HUES6 (cell line): ENCODE results near the gene SLC35A5.

Source experiments
- H3K27ac ChIP-seq: 2 replicates; pipeline ENCODE4 v1.7.0; 2013; ENCODE audit warnings: low read depth, mild to moderate bottlenecking, low read length, inconsistent platforms
- H3K27me3 ChIP-seq: 2 replicates; pipeline ENCODE4 v1.6.1; 2013; ENCODE audit warnings: low read length; ENCODE audit not compliant: control insufficient read depth, insufficient read depth
- H3K36me3 ChIP-seq: 2 replicates; pipeline ENCODE4 v1.6.1; 2013; ENCODE audit warnings: low read length; ENCODE audit not compliant: control insufficient read depth, insufficient read depth
- H3K4me1 ChIP-seq: 2 replicates; pipeline ENCODE4 v1.6.1; 2013; ENCODE audit warnings: low read length; ENCODE audit not compliant: control insufficient read depth, insufficient read depth
- H3K4me3 ChIP-seq: 2 replicates; pipeline ENCODE4 v1.5.1; 2013; ENCODE audit warnings: low read depth, low read length
- H3K9ac ChIP-seq: one replicate; pipeline ENCODE4 v1.6.1; 2013; ENCODE audit warnings: mild to moderate bottlenecking, low read length
- H3K9me3 ChIP-seq: 2 replicates; pipeline ENCODE4 v1.6.1; 2013; ENCODE audit warnings: low read depth, low read length; ENCODE audit not compliant: control insufficient read depth, insufficient read depth

The SLC35A5 gene

DNA sequence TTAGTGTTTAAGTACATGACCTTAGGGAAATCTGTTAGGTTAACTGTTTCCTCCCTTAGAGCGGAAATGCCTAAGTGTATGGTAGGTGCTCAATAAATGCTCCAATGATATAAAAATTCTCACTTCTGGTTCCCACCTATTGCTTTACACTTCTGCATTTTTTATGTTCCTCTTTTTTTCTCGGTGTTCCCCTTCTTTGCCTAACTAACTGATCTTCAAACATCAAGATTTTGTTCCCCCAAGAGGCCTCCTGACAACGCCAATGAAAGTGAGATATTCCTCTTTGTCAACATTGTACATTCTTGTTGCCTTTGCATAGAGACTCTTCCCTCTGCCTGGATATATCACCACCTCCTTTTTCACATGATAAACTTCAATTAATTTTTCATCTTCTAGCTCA is 17.4 kb downstream of the SLC35A5 start:
- H3K9me3 ChIP-seq = no peaks in the 10 kb centered on the region
- no peak overlapping the region for H3K4me3 ChIP-seq
- H3K4me1 ChIP-seq = peaks cover 7% of the 10 kb centered on the region; the same call in 1 of the 2 replicates
- no peak overlapping the region for H3K27ac ChIP-seq
- H3K9ac ChIP-seq = no peak overlapping the region
- peaks cover 46% of the 10 kb centered on the region for H3K36me3 ChIP-seq
- H3K27me3 ChIP-seq = no peaks in the 10 kb centered on the region

DNA sequence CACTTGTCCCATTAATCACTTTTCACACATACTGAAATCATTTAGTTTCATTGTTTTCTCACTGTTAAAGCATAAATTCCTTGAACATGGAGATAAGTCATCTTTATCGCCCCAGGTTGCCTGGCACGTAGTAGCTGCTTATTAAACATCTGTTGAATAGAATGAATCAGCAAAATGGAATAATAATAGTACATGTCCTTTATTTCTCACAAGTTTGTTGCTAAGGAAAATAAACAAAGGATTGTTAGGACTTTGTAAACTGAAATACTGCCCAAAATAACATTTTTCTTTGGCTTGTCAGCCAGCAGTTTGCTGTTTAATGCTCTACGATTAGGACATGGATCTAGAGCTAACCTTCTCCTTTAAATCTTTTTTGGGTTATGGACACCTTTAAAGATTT is 17.9 kb downstream of the SLC35A5 start:
- no peaks in the 10 kb centered on the region for H3K27me3 ChIP-seq
- no peak overlapping the region for H3K9ac ChIP-seq
- H3K4me1 ChIP-seq = peaks cover 7% of the 10 kb centered on the region; the same call in 1 of the 2 replicates
- no peak overlapping the region; the same call in 1 of the 2 replicates for H3K27ac ChIP-seq
- H3K4me3 ChIP-seq = no peak overlapping the region
- H3K36me3 ChIP-seq = peaks cover 48% of the 10 kb centered on the region
- no peaks in the 10 kb centered on the region for H3K9me3 ChIP-seq

DNA sequence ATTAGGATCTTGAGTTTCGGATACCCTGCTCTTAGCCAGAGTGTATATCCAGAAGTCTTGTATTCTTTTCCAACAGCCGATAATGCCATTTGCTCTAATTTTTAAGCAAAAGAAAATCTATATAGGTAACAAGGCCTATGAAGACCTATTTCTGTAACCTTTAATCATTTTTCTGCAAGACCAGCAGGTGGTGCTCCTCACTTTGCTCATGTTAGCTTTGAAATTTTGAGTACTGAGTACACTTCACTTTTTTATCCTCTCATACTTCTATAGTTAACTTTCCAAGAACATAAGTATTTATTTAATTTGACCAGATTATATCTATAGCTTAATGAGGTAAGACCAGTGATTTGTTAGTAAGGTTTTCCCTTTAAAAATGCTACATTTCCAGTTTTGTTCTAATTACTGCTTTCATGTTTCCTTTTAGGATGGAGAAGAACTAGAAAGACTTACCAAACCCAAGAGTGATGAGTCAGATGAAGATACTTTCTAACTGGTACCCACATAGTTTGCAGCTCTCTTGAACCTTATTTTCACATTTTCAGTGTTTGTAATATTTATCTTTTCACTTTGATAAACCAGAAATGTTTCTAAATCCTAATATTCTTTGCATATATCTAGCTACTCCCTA is 20.5 kb downstream of the SLC35A5 start:
- H3K27me3 ChIP-seq = no peaks in the 10 kb centered on the region
- no peak overlapping the region for H3K27ac ChIP-seq
- H3K9ac ChIP-seq = no peak overlapping the region
- H3K36me3 ChIP-seq = peaks cover 51% of the 10 kb centered on the region
- no peaks in the 10 kb centered on the region for H3K9me3 ChIP-seq
- H3K4me3 ChIP-seq = no peak overlapping the region
- H3K4me1 ChIP-seq = peaks cover 7% of the 10 kb centered on the region; the same call in 1 of the 2 replicates

DNA sequence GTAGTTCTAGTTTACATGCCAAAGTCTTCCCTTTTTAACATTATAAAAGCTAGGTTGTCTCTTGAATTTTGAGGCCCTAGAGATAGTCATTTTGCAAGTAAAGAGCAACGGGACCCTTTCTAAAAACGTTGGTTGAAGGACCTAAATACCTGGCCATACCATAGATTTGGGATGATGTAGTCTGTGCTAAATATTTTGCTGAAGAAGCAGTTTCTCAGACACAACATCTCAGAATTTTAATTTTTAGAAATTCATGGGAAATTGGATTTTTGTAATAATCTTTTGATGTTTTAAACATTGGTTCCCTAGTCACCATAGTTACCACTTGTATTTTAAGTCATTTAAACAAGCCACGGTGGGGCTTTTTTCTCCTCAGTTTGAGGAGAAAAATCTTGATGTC is 21.3 kb downstream of the SLC35A5 start:
- H3K9ac ChIP-seq = no peak overlapping the region
- no peaks in the 10 kb centered on the region for H3K9me3 ChIP-seq
- H3K4me1 ChIP-seq = peaks cover 7% of the 10 kb centered on the region; the same call in 1 of the 2 replicates
- H3K4me3 ChIP-seq = no peak overlapping the region
- H3K27me3 ChIP-seq = no peaks in the 10 kb centered on the region
- H3K27ac ChIP-seq = no peak overlapping the region
- H3K36me3 ChIP-seq = peaks cover 51% of the 10 kb centered on the region

- Histone ChIP-seq H3K27ac (no peak overlapping the region), H3K9ac (no peak overlapping the region), H3K36me3 (peaks cover 35% of the 10 kb centered on the region), H3K9me3 (no peaks in the 10 kb centered on the region), H3K27me3 (no peaks in the 10 kb centered on the region), H3K4me3 (no peak overlapping the region), H3K4me1 (peaks cover 7% of the 10 kb centered on the region; the same call in 1 of the 2 replicates)
Observed at GRCh38 chr3:112585782-112586181, 23.9 kb downstream of the SLC35A5 start.

GRCh38 chr3:112587336-112587735 is 25.5 kb downstream of the SLC35A5 start:
- no peaks in the 10 kb centered on the region for H3K9me3 ChIP-seq
- no peaks in the 10 kb centered on the region for H3K27me3 ChIP-seq
- no peak overlapping the region for H3K4me3 ChIP-seq
- no peak overlapping the region for H3K27ac ChIP-seq
- H3K4me1 ChIP-seq = peaks cover 9% of the 10 kb centered on the region
- no peak overlapping the region for H3K9ac ChIP-seq
- peaks cover 35% of the 10 kb centered on the region for H3K36me3 ChIP-seq

- H3K36me3 ChIP-seq = 0 out of 2 replicates have a peak, but pooled peaks cover 8% of the 10 kb centered on the region
- H3K4me1 ChIP-seq = peaks cover 10% of the 10 kb centered on the region
- no peak overlapping the region for H3K9ac ChIP-seq
- no peak overlapping the region for H3K4me3 ChIP-seq
- no peaks in the 10 kb centered on the region for H3K9me3 ChIP-seq
- peak overlapping the region; percentile 68; the same call in 1 of the 2 replicates for H3K27ac ChIP-seq
- H3K27me3 ChIP-seq = no peaks in the 10 kb centered on the region
Observed at GRCh38 chr3:112593258-112593657, 31.4 kb downstream of the SLC35A5 start.

GRCh38 chr3:112594856-112595255 is 33.0 kb downstream of the SLC35A5 start:
- no peak overlapping the region for H3K4me3 ChIP-seq
- H3K27me3 ChIP-seq = no peaks in the 10 kb centered on the region
- no peaks in the 10 kb centered on the region for H3K9me3 ChIP-seq
- 0 out of 2 replicates have a peak, but pooled peaks cover 8% of the 10 kb centered on the region for H3K36me3 ChIP-seq
- H3K4me1 ChIP-seq = peaks cover 10% of the 10 kb centered on the region
- no peak overlapping the region for H3K27ac ChIP-seq
- H3K9ac ChIP-seq = no peak overlapping the region

- Histone ChIP-seq H3K36me3 (0 out of 2 replicates have a peak, but pooled peaks cover 8% of the 10 kb centered on the region), H3K27me3 (no peaks in the 10 kb centered on the region), H3K9me3 (no peaks in the 10 kb centered on the region), H3K27ac (no peak overlapping the region), H3K9ac (no peak overlapping the region), H3K4me3 (no peak overlapping the region), H3K4me1 (peaks cover 2% of the 10 kb centered on the region; the same call in 1 of the 2 replicates)
Observed at GRCh38 chr3:112597945-112598344, 36.1 kb downstream of the SLC35A5 start.

DNA sequence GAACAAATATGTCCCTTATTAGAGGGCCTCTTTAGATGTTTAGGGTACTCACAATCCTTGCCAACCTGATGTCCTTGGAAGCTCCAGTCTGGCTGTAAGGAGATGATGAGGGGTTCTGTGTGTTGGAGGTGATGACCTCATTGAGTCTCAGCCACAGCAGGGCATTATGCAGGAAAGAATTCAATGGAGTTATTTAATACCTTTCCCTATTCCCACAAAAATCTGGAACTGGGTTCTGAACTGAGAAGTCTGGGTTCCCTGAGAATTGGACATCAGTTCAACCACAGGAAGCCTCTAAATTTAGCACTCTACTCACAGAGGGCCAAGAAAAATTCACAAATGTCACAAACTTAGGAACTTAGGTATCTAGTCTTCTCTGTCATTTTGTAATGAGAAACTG is 36.9 kb downstream of the SLC35A5 start:
- Histone ChIP-seq H3K36me3 (0 out of 2 replicates have a peak, but pooled peaks cover 5% of the 10 kb centered on the region), H3K9ac (no peak overlapping the region), H3K27me3 (no peaks in the 10 kb centered on the region), H3K4me3 (no peak overlapping the region), H3K4me1 (no peaks in the 10 kb centered on the region), H3K27ac (no peak overlapping the region), H3K9me3 (no peaks in the 10 kb centered on the region)

DNA sequence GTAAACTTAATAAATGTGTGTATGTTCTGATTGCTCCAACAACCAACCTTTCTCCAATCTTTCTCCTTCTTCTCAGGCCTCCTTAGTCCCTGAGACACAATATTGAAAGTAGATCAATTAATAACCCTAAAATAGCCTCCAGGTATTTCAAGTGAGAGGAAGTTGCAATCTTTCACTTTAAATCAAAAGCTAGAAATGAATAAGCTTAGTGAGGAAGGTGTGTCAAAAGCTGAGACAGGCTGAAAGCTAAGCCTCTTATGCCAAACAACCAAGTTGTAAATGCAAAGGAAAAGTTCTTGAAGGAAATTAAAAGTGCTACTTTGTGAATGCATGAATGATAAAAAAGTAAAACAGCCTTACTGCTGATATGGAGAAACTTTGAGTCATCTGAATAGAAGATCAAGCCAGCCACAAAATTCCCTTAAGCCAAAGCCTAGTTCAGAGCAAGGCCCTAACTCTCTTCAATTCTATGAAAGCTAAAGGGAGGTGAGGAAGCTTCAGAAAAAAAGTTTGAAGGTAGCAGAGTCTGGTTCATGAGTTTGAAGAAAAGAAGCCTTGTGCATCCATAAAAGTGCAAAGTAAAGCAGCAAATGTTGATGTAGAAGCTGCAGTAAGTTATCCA is 40.5 kb downstream of the SLC35A5 start:
- no peak overlapping the region for H3K4me3 ChIP-seq

More for the DNA sequence above, 40.5 kb downstream of the SLC35A5 start:
- Histone ChIP-seq H3K9ac (no peak overlapping the region), H3K9me3 (no peaks in the 10 kb centered on the region), H3K27me3 (no peaks in the 10 kb centered on the region), H3K27ac (no peak overlapping the region), H3K36me3 (no peaks in the 10 kb centered on the region), H3K4me1 (no peaks in the 10 kb centered on the region)
